GM12878 (cell line): ENCODE measurements around the gene SLC35G4.
"Not testable (repeated sequence)": the region's sequence is repeated elsewhere in the genome, so short reads cannot be mapped to it uniquely, and the experiment has no call there.

Experiments used
- CHD2 ChIP-seq: IDR thresholded peaks from 2 replicates; pipeline ENCODE4 v1.6.1; 2011; ENCODE audit warnings: low read depth, low read length, improper control_type of control experiment, borderline replicate concordance
- ETV6 ChIP-seq, 2 experiments: fragments of 450-650 bp in 1 of 2; IDR thresholded peaks in 1 of 2; conservative IDR thresholded peaks in 1 of 2; 2 replicates each; pipeline ENCODE4 v1.6.1; 2014; ENCODE audit warnings: antibody characterized with exemption in 1 of 2, borderline replicate concordance in 1 of 2, low read depth in 1 of 2, mild to moderate bottlenecking in 1 of 2, moderate library complexity in 1 of 2
- JUNB ChIP-seq: IDR thresholded peaks from 2 replicates; pipeline ENCODE4 v1.6.1; 2016; ENCODE audit warnings: antibody characterized with exemption, mild to moderate bottlenecking
- REST ChIP-seq: IDR thresholded peaks from 2 replicates; pipeline ENCODE4 v1.6.1; 2012; ENCODE audit warnings: mild to moderate bottlenecking, low read depth, low read length
- ZSCAN29 ChIP-seq: fragments of 450-650 bp; IDR thresholded peaks from 2 replicates; pipeline ENCODE4 v1.6.1; 2017; ENCODE audit warnings: mild to moderate bottlenecking, moderate library complexity

- TF ChIP-seq REST; ETV6 (conservative IDR thresholded peaks at IDR 0.05 in 1 of 2, IDR thresholded peaks at IDR 0.05 in 1 of 2; ENCODE audit: borderline replicate concordance in 1 of 2, low read depth in 1 of 2); JUNB; ZSCAN29; CHD2: not testable (repeated sequence)
Observed at GRCh38 chr18:11614042-11614441, 4.6 kb downstream of the SLC35G4 start.
